GM19193 (cell line): ENCODE results near the gene DNAJB8.

Experiments
- POLR2A ChIP-seq: IDR thresholded peaks from 4 replicates; pipeline ENCODE4 v1.6.1; 2011; ENCODE audit not compliant: insufficient read depth, insufficient read length; ENCODE audit errors: extremely low read depth

DNAJB8 gene

DNA sequence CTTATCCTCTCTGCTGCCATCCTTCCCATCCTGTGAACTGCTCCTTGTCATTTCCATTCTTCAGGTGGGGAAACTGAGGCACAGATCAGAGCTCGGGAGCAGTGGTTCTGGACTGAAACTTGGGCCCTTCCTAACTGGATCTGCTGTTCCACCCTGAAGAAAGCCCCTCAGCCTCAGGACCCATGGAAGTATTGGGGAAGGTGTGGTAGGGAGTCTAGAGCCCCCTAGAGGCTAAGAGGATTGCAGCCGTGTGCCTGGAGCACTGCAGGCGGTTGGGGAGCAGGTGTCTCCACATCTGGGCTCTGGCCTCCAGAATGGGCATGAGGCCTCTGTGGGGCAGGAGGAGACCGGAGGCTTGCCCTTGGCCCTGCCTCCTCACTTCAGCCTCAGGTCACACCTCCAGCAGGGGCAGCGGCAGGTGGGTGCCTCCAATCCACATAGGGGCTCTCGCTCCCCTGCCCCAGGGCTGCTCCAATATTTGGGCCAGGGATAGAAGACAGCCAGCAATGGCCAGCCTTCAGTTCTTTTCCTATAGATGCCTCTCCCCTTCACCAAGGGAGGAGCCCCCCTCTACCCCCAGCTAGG lies 28.1 kb downstream of the DNAJB8 start:
- TF ChIP-seq POLR2A = no peak

DNA sequence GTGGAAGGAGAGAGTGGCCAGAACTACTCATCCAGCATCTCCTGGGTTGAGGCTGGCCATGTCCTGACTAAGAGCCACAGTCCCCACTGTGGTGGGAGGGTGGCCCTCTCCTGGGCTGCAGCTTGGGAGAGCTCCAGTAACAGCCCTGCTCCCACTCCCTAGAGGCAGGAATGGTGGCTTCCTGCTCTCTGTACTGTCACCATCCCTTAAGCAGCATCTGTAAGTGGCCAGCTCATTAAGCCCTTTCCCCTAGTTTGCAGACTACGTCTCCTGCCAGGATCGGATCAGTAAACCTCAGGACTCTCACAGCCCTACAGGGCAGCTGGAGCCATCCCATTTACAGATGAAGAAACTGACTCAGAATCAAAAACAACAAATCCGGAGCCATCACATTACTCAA lies 30.5 kb downstream of the DNAJB8 start:
- TF ChIP-seq POLR2A = no peak

DNA sequence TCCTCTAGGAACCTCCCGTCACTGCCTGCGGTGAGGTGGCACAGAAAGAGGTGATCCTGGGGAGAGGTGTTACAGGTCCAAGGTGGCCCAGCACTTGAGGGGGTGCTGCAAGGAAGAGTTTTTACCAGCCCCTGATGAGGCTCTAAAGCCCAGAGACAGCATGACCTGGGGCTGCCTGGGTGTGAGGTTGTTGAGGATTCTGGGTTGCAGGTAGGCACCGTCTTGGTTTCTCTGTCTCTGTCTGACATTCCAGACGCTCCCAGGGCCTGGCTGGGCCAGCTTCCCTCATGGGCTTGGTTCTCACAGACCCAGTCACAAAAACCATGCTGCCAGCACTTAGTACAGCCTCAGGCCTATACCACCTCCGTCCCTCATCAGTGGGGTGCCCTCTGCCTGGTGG lies 31.1 kb downstream of the DNAJB8 start:
- TF ChIP-seq POLR2A = no peak

DNA sequence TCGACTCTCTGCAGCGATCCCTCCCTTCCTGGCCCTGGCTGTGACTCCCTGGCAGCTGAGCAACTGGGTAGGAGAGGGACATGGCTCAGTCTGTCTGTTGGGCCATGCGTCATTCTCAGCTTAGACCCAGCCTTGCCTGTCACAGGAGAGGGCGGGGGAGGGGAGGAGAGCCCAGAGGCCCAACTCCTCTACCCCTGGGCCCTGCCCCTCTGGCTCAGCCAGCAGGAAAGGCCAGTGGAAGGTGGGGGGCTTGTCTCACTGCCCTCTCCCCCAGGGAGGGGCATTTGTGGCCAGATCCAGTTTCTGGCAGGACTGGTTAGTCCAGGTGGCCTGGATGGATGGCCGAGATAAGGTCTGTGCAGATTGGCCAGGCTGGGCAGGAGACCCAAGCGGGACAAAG lies 31.6 kb downstream of the DNAJB8 start:
- TF ChIP-seq POLR2A = no peak

DNA sequence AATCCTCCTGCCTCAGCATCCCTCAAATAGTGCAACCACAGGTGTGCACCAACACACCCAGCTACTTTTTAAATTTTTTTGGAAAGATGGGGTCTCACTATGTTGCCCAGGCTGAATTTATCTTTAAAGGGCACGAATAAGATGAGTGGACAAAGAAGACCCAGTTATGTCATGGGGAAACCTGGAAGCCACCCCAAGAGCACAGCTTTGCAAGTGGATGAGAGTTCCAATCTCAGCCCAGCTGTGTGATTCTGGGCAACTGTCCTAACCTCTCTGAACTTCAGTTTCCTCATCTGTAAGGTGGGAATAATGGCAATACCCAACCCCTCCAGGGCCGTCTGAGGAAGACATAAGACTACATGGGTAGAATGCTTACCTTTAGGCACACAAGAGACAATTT lies 32.2 kb downstream of the DNAJB8 start:
- TF ChIP-seq POLR2A = no peak

DNA sequence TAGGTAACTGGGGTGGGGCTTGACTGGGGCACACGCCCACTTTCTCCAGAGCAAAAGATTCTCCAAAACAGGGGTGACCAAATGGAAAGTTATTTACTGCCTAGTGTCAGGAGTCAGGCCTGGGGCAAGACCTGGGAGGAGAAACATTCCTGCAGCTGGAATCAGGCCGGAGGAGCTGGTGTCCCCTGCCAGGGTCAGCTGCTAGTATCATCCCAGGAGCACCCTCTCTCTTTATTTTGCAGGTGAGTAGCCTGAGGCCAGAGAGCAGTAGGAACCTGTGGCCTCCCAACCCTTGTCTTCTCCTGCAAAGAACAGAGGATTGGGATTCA lies 32.9 kb downstream of the DNAJB8 start:
- no peak for TF ChIP-seq POLR2A

DNA sequence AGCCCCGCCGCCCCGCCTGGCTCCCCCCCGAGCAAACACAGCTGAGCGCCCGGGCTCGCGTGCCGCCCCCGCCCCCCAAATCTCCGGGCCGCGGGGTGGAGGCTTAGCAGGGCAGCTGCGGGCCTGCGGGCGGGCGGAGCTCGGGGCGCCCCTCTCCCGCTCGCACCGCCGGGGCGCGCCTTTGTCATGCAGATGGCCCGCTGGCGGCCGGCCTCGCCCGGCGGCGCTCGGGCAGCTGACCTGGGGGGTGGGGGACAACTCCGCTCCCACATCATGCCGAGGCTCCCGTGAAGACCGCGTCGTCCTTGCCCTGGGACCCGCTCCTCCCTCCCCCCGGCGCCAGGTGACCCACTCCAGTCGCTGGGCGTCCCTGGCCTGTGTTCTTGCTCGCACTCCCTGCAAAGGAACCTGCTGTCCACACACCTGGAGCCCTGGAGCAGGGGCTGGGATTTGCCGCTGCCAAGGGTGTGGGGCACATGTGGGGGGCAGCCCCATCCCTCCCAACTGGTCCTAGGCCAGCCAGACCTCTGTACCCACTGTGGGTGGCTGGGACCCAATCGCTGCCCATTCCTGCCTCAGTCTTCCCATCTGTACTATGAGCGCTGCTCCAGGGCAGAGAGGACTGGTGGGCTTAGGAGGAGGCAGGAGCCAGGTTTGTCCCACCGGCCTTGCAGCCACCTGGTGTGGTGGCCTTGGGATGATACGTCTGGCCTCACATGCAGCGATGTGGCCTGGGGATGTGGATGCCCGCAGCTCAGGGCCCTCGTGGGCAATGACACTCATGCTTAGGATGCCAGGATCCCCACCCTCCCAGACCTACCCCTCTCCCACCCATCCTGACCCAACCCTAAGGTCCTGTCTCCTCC lies 33.5 kb downstream of the DNAJB8 start:
- no peak for TF ChIP-seq POLR2A

DNA sequence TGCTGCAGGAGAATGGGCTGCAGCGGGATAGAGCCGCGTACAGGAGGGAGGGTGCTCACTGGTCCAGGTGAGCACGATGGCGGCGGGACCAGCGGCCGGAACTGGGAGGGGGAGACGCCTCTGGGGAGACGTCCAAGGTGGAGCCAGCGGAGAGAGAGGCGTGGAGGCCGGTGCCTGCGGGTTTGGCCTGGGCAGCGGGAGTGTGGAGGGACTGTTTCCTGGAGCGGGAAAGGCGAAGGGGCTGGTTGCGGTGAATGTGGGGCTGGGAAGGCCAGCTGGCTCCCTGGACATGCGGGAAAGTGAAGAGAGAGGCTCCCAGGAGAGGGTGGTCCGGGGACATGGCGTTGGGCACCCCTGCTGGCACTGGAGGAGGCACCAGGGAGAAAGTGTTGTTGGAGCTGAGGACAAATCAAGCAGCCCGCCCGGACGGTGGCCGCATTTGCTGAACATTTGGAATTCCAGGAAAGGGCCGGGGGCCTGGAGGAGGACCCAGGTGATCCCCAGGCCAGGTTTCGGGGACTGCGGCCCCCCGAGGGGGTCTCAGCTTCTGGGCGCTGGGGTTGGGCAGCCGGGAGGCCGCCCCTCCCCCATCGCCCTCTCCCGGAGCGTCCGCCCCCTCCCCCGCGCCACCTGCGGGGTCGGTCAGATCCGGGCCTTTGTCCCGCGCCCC lies 34.3 kb downstream of the DNAJB8 start:
- TF ChIP-seq POLR2A = no peak

DNA sequence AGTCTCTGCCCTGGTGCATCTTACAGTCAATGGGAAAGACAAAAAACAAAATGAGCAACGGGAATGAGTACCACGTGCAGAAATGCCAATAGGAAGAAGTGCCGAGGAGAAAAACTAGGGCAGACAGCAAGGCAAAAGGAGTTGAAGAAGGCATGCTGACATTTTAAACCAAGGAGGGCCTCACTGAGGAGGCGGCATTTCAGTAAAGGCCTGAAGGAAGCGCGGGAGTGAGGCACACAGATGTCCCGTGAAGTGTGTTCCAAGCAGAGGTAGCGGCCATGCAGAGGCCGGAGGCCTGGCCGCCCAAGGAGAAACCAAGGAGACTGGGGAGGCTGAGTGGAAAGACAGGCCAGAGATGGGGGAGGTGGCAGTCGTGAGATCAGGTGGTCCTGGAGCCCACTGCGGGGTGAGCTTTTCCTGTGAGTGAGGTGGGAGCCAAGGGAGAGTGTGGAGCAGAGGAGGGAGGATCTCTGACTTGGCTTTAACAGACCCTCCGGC lies 34.8 kb downstream of the DNAJB8 start:
- TF ChIP-seq POLR2A = no peak

DNA sequence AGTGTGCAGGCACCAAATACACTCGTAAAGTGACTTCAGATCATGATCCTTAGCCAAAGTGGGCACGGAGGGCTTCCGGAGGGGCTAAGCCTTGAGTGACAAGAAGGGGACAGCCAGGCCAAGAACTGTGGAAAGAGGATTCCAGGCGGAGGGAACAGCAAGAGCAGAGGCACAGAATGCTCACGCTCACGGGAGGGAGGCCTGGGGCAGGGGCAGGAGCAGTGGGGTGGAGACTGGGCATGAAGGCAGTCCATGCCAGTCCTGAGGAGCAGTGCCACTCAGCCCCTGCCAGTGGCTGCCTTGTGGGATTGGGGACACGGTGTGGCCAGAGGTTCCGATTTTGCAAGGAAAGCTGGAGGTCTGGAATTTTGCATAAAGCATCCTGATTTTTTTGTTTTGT lies 36.0 kb downstream of the DNAJB8 start:
- no peak for TF ChIP-seq POLR2A

DNA sequence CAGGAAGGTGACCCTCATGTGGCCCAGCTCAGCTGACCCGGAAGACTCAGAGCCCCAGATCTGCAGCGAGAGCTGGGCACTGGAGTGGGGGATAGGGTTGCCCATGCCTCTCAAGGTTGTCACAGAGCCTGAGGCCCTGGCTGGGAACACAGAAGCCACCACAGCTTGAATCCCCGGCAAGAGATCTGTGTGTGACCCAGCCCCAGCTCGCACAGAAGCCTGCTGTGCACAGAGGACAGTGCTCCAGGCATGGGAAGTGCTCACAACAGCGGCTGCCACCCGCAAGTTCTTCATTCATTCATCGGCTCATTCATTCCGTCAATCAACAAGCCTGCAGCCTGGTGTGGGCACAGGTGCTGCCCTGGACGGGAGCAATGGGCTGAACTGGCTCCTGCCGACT lies 36.4 kb downstream of the DNAJB8 start:
- no peak for TF ChIP-seq POLR2A

DNA sequence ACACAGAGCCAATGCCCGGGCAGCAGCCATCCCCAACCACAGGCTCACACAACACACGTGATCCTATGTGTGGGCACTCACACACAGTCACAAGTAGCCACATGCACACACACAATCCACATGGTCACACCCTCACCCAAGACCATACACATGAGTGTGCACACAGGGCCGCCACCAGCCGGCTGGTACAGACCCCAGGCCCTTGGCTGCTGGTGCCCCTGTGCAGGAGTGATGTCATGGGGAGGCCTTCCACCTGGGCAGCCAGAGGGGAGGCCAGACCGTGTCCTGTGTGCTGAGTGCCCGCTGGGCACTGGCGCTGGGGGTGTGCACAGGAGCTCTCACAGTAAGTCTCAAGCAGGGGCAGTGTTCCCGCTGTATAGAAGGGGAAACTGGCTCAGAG lies 36.9 kb downstream of the DNAJB8 start:
- TF ChIP-seq POLR2A = no peak

DNA sequence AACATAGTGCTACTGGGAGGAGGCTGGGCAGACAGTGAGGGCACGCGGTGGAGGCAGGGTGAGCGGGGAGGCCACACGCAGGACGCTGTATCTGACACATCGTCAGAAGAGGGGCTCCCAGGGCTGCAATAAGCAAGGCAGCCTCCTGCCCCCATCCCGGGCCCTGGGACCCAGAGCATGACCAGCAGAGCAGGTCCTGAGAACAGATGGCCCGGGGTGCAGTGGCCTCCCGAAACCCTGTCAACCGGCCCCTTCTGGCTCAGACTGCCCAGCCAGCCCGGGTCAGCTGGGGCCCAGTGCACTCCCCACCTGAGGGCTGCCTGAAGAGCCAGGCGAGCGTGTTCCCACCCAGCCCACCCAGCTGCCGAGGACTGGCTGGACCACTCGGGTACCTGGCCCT lies 37.4 kb downstream of the DNAJB8 start:
- no peak for TF ChIP-seq POLR2A

DNA sequence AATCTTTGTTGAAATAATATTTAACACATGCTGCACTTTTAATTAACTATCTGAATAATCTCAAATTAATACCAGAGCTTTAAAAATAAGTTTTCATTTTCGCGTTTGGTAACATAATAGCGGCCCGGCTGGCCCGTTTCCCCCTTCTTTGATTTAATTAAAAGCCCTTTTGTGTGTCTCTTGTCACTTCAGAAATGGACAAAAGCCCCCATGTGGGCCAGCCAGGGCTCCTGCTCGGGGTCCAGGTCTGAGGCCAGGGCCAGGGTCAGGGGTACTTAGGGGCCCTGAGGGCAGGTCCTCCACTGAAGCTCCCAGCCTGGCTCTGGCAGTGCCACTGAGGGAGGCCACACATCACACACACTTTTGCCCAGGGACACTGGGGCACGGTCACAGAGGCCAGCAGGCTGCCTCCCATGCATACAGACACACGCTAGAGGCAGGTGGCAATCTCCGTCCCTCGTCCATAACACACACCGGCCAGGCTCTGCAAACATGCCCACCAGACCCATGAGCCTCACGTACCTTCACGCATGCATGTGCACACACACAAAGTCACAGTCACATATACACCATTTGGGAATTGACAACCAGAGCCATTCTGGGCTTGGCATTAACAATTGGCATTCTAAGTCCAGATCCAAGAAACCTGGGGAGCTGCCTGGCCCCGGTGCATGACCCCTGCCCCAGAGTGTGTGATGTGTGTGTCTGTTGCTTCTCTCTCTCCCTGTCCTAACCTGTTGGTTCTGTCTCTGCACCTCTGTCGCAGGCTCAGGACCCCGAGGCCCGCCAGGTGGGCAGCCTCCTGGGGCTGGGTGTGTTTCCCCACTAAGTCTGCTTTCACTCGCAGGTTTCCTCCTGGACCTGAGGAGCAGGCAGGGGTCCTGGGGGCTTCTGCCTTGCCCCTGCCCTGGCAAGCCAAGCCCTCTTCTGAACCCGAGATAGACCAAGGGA lies 38.5 kb downstream of the DNAJB8 start:
- no peak for TF ChIP-seq POLR2A
